WTC11 (cell line): ENCODE results near the gene METTL5. TPM values are rescaled to one million over a fixed set of nuclear protein-coding genes. Genes with fewer than 3 reads are reported as not detected.
"Not testable (repeated sequence)": the region's sequence is repeated elsewhere in the genome, so short reads cannot be mapped to it uniquely, and the experiment has no call there.

Source experiments
- ATAC-seq: fragments of 200-7000 bp; cut with Tn5 transposase; 2 replicates; pipeline ENCODE4 v1.10.0; 2021; ENCODE audit warnings: mild to moderate bottlenecking, moderate library complexity
- CTCF ChIA-PET: fragments of 300-600 bp; sonication (Branson Sonifier 250); formaldehyde crosslinking; loops from one replicate; lab custom pipeline; 2021; ENCODE audit warnings: antibody characterized with exemption; lab: Charles Lee
- POLR2A ChIA-PET: fragments of 350-600 bp; sonication (Branson Sonifier 250); formaldehyde crosslinking; loops from one replicate; lab custom pipeline; 2021; ENCODE audit warnings: antibody characterized with exemption; lab: Charles Lee
- DNase-seq: peaks from one replicate; pipeline ENCODE4 v3.0.0; 2021; ENCODE audit warnings: low spot score
- H3K27ac Mint-ChIP-seq: 2 replicates; pipeline ENCODE4 v1.8.0; 2021; ENCODE audit warnings: mixed read lengths
- H3K27me3 Mint-ChIP-seq: 2 replicates; pipeline ENCODE4 v1.8.0; 2021; ENCODE audit warnings: low read depth, mild to moderate bottlenecking, moderate library complexity, mixed read lengths
- H3K36me3 Mint-ChIP-seq: 2 replicates; pipeline ENCODE4 v1.8.0; 2021; ENCODE audit warnings: mixed read lengths
- H3K4me1 Mint-ChIP-seq: 2 replicates; pipeline ENCODE4 v1.8.0; 2022; ENCODE audit warnings: mixed read lengths
- H3K4me3 Mint-ChIP-seq: 2 replicates; pipeline ENCODE4 v1.8.0; 2021; ENCODE audit warnings: mild to moderate bottlenecking, moderate library complexity, mixed read lengths
- H3K9me3 Mint-ChIP-seq: 2 replicates; pipeline ENCODE4 v1.8.0; 2021; ENCODE audit warnings: mixed read lengths
- ATF1 ChIP-seq: sonication (generic); formaldehyde crosslinking; IDR thresholded peaks from 2 replicates; pipeline ENCODE4 v1.8.1; 2023; ENCODE audit warnings: mild to moderate bottlenecking, moderate library complexity, missing genetic modification reagents
- ATF2 ChIP-seq: sonication (generic); formaldehyde crosslinking; IDR thresholded peaks from 2 replicates; pipeline ENCODE4 v1.8.1; 2022; ENCODE audit warnings: low read depth, missing genetic modification reagents, borderline replicate concordance
- CBFB ChIP-seq: sonication (generic); formaldehyde crosslinking; IDR thresholded peaks from 2 replicates; pipeline ENCODE4 v1.8.1; 2022; ENCODE audit warnings: mild to moderate bottlenecking, low read depth, missing genetic modification reagents
- EMX1 ChIP-seq: fragments of 250-450 bp; sonication (Bioruptor Pico); IDR thresholded peaks from 2 replicates; pipeline ENCODE4 v1.8.0; 2021; ENCODE audit warnings: mild to moderate bottlenecking
- FOXP1 ChIP-seq: sonication (generic); formaldehyde crosslinking; IDR thresholded peaks from 2 replicates; pipeline ENCODE4 v1.8.0; 2022; ENCODE audit warnings: missing genetic modification reagents, mild to moderate bottlenecking, moderate library complexity, borderline replicate concordance
- GABPB1 ChIP-seq: sonication (generic); formaldehyde crosslinking; IDR thresholded peaks from 2 replicates; pipeline ENCODE4 v1.8.1; 2023; ENCODE audit warnings: mild to moderate bottlenecking, missing genetic modification reagents
- OVOL2 ChIP-seq: fragments of 250-450 bp; sonication (Bioruptor Pico); IDR thresholded peaks from 2 replicates; pipeline ENCODE4 v1.9.0; 2021; ENCODE audit warnings: mild to moderate bottlenecking, borderline replicate concordance
- RORB ChIP-seq: fragments of 250-450 bp; sonication (Bioruptor Pico); IDR thresholded peaks from 2 replicates; pipeline ENCODE4 v1.9.0; 2021; ENCODE audit warnings: mild to moderate bottlenecking
- SOX15 ChIP-seq: fragments of 250-450 bp; sonication (Bioruptor Pico); IDR thresholded peaks from 2 replicates; pipeline ENCODE4 v1.9.0; 2021; ENCODE audit warnings: mild to moderate bottlenecking
- TP53 ChIP-seq: sonication (generic); formaldehyde crosslinking; IDR thresholded peaks from 2 replicates; pipeline ENCODE4 v1.8.1; 2023; ENCODE audit warnings: mild to moderate bottlenecking, missing genetic modification reagents
- ZNF232 ChIP-seq: sonication (generic); formaldehyde crosslinking; IDR thresholded peaks from 2 replicates; pipeline ENCODE4 v1.8.0; 2022; ENCODE audit warnings: mild to moderate bottlenecking, missing genetic modification reagents
- ZNF263 ChIP-seq: sonication (generic); formaldehyde crosslinking; IDR thresholded peaks from 2 replicates; pipeline ENCODE4 v1.8.1; 2022; ENCODE audit warnings: low read depth, mild to moderate bottlenecking, moderate library complexity, missing genetic modification reagents
- ZNF317 ChIP-seq: sonication (generic); formaldehyde crosslinking; IDR thresholded peaks from 2 replicates; pipeline ENCODE4 v1.8.1; 2023; ENCODE audit warnings: low read depth, mild to moderate bottlenecking, moderate library complexity, missing genetic modification reagents, borderline replicate concordance
- ZNF671 ChIP-seq: fragments of 250-450 bp; sonication (Bioruptor Pico); IDR thresholded peaks from 2 replicates; pipeline ENCODE4 v1.8.0; 2021; ENCODE audit warnings: mild to moderate bottlenecking
- total RNA-seq: library from RNA; stranded (reverse); gene quantifications from 3 replicates; pipeline ENCODE4 v1.2.3, GENCODE V29; 2021
- TF ChIP-seq, protein P1 (sequence below): sonication (generic); formaldehyde crosslinking; IDR thresholded peaks from 2 replicates; pipeline ENCODE4 v1.8.0; 2022; ENCODE audit warnings: mild to moderate bottlenecking, missing genetic modification reagents
- TF ChIP-seq, protein P2 (sequence below): sonication (generic); formaldehyde crosslinking; IDR thresholded peaks from 2 replicates; pipeline ENCODE4 v1.8.0; 2022; ENCODE audit warnings: missing genetic modification reagents
- TF ChIP-seq, protein P3 (sequence below): sonication (generic); formaldehyde crosslinking; IDR thresholded peaks from 2 replicates; pipeline ENCODE4 v1.8.1; 2023; ENCODE audit warnings: mild to moderate bottlenecking, missing genetic modification reagents, borderline replicate concordance

METTL5 gene
- total RNA-seq, 1 experiment from 2014 or later: 90.9 TPM

GRCh38 chr2:169862816-169863215 lies 38.1 kb upstream of the METTL5 start:
- Mint-ChIP-seq H3K27me3 (no peaks in the 10 kb centered on the region), H3K36me3 (peaks cover 3% of the 10 kb centered on the region), H3K27ac (no peak overlapping the region)
- POLR2A ChIA-PET: no interaction called here
- TF ChIP-seq CBFB (no peak), EMX1 (CRISPR knock-in tag) (no peak), ATF1 (CRISPR knock-in tag) (no peak)
- TF ChIP-seq, all 79 proteins: peak for 0
- DNase-seq: no peak
- CTCF ChIA-PET: interaction anchor here (0.5 kb wide), 1 partner anchor 69 kb away, joined by 5 read pairs; no protein-coding TSS in a partner anchor
- no peak for ATAC-seq
- Mint-ChIP-seq H3K4me1 (peaks cover 22% of the 10 kb centered on the region), H3K4me3 (no peak overlapping the region), H3K9me3 (no peaks in the 10 kb centered on the region)

GRCh38 chr2:169860149-169860548 lies 35.4 kb upstream of the METTL5 start:
- POLR2A ChIA-PET: no interaction called here
- H3K4me1 Mint-ChIP-seq: peaks cover 17% of the 10 kb centered on the region
- H3K27ac Mint-ChIP-seq: peak overlapping the region; percentile 57; the same call in 1 of the 2 replicates
- DNase-seq (no peak), ATAC-seq (no peak)
- H3K36me3 Mint-ChIP-seq: peaks cover 13% of the 10 kb centered on the region
- CTCF ChIA-PET: no interaction called here
- H3K4me3 Mint-ChIP-seq: no peak overlapping the region
- no peak for TF ChIP-seq OVOL2 (CRISPR knock-in tag)
- no peak for TF ChIP-seq FOXP1 (CRISPR knock-in tag)
- no peak for TF ChIP-seq ZNF317 (CRISPR knock-in tag)
- TF ChIP-seq GABPB1 (CRISPR knock-in tag): no peak
- TF ChIP-seq ZNF232 (CRISPR knock-in tag): no peak
- no peak for TF ChIP-seq EMX1 (CRISPR knock-in tag)
- TF ChIP-seq ZNF263: no peak
- TF ChIP-seq TP53: no peak
- TF ChIP-seq, protein P1, sequence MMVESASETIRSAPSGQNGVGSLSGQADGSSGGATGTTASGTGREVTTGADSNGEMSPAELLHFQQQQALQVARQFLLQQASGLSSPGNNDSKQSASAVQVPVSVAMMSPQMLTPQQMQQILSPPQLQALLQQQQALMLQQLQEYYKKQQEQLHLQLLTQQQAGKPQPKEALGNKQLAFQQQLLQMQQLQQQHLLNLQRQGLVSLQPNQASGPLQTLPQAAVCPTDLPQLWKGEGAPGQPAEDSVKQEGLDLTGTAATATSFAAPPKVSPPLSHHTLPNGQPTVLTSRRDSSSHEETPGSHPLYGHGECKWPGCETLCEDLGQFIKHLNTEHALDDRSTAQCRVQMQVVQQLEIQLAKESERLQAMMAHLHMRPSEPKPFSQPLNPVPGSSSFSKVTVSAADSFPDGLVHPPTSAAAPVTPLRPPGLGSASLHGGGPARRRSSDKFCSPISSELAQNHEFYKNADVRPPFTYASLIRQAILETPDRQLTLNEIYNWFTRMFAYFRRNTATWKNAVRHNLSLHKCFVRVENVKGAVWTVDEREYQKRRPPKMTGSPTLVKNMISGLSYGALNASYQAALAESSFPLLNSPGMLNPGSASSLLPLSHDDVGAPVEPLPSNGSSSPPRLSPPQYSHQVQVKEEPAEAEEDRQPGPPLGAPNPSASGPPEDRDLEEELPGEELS (CRISPR knock-in tag): no peak
- TF ChIP-seq ZNF671: no peak
- no peak for TF ChIP-seq RORB (CRISPR knock-in tag)
- H3K27me3 Mint-ChIP-seq: no peaks in the 10 kb centered on the region
- peaks cover 4% of the 10 kb centered on the region for H3K9me3 Mint-ChIP-seq

DNA sequence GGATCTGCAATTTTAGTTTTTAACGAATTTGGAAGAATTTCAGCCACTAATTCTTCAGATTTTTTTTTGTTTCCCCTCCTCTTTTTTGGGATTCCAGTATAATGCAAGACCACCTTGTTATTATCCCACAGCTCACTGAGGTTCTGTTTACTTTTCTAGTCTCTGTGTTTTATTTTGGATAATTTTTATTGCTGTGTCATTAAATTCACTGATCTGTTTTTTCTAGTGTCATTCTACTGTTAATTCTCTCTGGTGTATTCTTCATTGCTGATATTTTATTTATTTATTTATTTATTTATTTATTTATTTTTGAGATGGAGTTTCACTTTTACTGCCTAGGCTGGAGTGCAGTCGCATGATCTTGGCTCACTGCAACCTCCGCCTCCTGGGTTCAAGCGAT lies 34.7 kb upstream of the METTL5 start:
- Mint-ChIP-seq H3K4me3 (no peak overlapping the region), H3K36me3 (peaks cover 15% of the 10 kb centered on the region), H3K27me3 (no peaks in the 10 kb centered on the region), H3K9me3 (peaks cover 4% of the 10 kb centered on the region)
- POLR2A ChIA-PET: no interaction called here
- no peak for TF ChIP-seq SOX15
- TF ChIP-seq TP53: no peak
- TF ChIP-seq, protein P2, sequence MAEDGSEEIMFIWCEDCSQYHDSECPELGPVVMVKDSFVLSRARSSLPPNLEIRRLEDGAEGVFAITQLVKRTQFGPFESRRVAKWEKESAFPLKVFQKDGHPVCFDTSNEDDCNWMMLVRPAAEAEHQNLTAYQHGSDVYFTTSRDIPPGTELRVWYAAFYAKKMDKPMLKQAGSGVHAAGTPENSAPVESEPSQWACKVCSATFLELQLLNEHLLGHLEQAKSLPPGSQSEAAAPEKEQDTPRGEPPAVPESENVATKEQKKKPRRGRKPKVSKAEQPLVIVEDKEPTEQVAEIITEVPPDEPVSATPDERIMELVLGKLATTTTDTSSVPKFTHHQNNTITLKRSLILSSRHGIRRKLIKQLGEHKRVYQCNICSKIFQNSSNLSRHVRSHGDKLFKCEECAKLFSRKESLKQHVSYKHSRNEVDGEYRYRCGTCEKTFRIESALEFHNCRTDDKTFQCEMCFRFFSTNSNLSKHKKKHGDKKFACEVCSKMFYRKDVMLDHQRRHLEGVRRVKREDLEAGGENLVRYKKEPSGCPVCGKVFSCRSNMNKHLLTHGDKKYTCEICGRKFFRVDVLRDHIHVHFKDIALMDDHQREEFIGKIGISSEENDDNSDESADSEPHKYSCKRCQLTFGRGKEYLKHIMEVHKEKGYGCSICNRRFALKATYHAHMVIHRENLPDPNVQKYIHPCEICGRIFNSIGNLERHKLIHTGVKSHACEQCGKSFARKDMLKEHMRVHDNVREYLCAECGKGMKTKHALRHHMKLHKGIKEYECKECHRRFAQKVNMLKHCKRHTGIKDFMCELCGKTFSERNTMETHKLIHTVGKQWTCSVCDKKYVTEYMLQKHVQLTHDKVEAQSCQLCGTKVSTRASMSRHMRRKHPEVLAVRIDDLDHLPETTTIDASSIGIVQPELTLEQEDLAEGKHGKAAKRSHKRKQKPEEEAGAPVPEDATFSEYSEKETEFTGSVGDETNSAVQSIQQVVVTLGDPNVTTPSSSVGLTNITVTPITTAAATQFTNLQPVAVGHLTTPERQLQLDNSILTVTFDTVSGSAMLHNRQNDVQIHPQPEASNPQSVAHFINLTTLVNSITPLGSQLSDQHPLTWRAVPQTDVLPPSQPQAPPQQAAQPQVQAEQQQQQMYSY (CRISPR knock-in tag): no peak
- TF ChIP-seq, protein P3, sequence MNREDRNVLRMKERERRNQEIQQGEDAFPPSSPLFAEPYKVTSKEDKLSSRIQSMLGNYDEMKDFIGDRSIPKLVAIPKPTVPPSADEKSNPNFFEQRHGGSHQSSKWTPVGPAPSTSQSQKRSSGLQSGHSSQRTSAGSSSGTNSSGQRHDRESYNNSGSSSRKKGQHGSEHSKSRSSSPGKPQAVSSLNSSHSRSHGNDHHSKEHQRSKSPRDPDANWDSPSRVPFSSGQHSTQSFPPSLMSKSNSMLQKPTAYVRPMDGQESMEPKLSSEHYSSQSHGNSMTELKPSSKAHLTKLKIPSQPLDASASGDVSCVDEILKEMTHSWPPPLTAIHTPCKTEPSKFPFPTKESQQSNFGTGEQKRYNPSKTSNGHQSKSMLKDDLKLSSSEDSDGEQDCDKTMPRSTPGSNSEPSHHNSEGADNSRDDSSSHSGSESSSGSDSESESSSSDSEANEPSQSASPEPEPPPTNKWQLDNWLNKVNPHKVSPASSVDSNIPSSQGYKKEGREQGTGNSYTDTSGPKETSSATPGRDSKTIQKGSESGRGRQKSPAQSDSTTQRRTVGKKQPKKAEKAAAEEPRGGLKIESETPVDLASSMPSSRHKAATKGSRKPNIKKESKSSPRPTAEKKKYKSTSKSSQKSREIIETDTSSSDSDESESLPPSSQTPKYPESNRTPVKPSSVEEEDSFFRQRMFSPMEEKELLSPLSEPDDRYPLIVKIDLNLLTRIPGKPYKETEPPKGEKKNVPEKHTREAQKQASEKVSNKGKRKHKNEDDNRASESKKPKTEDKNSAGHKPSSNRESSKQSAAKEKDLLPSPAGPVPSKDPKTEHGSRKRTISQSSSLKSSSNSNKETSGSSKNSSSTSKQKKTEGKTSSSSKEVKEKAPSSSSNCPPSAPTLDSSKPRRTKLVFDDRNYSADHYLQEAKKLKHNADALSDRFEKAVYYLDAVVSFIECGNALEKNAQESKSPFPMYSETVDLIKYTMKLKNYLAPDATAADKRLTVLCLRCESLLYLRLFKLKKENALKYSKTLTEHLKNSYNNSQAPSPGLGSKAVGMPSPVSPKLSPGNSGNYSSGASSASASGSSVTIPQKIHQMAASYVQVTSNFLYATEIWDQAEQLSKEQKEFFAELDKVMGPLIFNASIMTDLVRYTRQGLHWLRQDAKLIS (CRISPR knock-in tag): no peak
- TF ChIP-seq ATF2 (CRISPR knock-in tag): no peak
- TF ChIP-seq, all 79 proteins: peak for 0
- ATAC-seq (no peak), DNase-seq (no peak)
- CTCF ChIA-PET: no interaction called here
- H3K4me1 Mint-ChIP-seq: peaks cover 17% of the 10 kb centered on the region
- H3K27ac Mint-ChIP-seq: no peak overlapping the region

- CTCF ChIA-PET, H3K27ac Mint-ChIP-seq, H3K9me3 Mint-ChIP-seq, H3K4me3 Mint-ChIP-seq, H3K27me3 Mint-ChIP-seq, POLR2A ChIA-PET, H3K4me1 Mint-ChIP-seq, ATAC-seq, DNase-seq: not testable (repeated sequence)
- peaks cover 18% of the 10 kb centered on the region for H3K36me3 Mint-ChIP-seq
Measured at GRCh38 chr2:169855281-169856258, 30.9 kb upstream of the METTL5 start.
